ENCODE results near the gene PKHD1.

- TF ChIP-seq FOSL1 (IDR thresholded peaks at IDR 0.05; ENCODE audit: insufficient read depth, low read depth, low read length) (no peak), JUN (IDR thresholded peaks at IDR 0.05; ENCODE audit: low read depth, low read length) (no peak), POLR2A (IDR thresholded peaks at IDR 0.05; ENCODE audit: control extremely low read depth in 1 of 2, low read depth in 2 of 2, low read length in 2 of 2) (no peak), CTCF (IDR thresholded peaks at IDR 0.05; ENCODE audit: control extremely low read depth in 1 of 3, insufficient read depth in 1 of 3, low read depth in 1 of 3, low read length in 3 of 3) (no peak), CREB1 (IDR thresholded peaks at IDR 0.05) (no peak), POLR2AphosphoS5 (IDR thresholded peaks at IDR 0.05; ENCODE audit: low read depth, low read length) (no peak), KDM1A (IDR thresholded peaks at IDR 0.05; ENCODE audit: borderline replicate concordance, low read length) (no peak), ATF3 (IDR thresholded peaks at IDR 0.05; ENCODE audit: insufficient read depth, low read depth, low read length) (no peak)
Observed at GRCh38 chr6:51913265-51913664, 174.1 kb downstream of the PKHD1 start.

Data from H1 (cell line).